Spleen (tissue), 11 donors: ENCODE results near the gene FBXL13. TPM values are rescaled to one million over a fixed set of nuclear protein-coding genes. Genes with fewer than 3 reads are reported as not detected.

Experiments used
- DNase-seq: peaks from one replicate; pipeline ENCODE4 v3.0.0-alpha.2; 2020
- H3K27ac ChIP-seq, 8 donors: fragments of 200-600 bp; sonication (generic) in 7 of 8; 1 replicate in 4 of 8; 2 replicates in 4 of 8; pipeline versions ENCODE4 v1.5.0 to v1.8.0; 2016 to 2021; ENCODE audit warnings: inconsistent platforms in 4 of 8, mild to moderate bottlenecking in 4 of 8, moderate library complexity in 1 of 8
- H3K27me3 ChIP-seq, 7 donors: fragments of 200-600 bp; sonication (generic) in 6 of 7; replicated peaks in 1 of 7; 1 replicate in 4 of 7; 2 replicates in 3 of 7; pipeline versions ENCODE4 v1.5.0 to v1.8.0; 2016 to 2021; ENCODE audit warnings: inconsistent platforms in 3 of 7, mild to moderate bottlenecking in 1 of 7
- H3K36me3 ChIP-seq, 6 donors: fragments of 200-600 bp; sonication (generic) in 5 of 6; 1 replicate in 4 of 6; 2 replicates in 2 of 6; pipeline versions ENCODE4 v1.5.0 to v1.8.0; 2016 to 2021; ENCODE audit warnings: inconsistent platforms in 2 of 6
- H3K4me1 ChIP-seq, 6 donors: fragments of 200-600 bp; sonication (generic) in 5 of 6; 1 replicate in 3 of 6; 2 replicates in 3 of 6; pipeline versions ENCODE4 v1.5.0 to v1.8.0; 2016 to 2021; ENCODE audit warnings: inconsistent platforms in 3 of 6
- H3K4me3 ChIP-seq, 8 donors: fragments of 200-600 bp; sonication (generic) in 7 of 8; 1 replicate in 4 of 8; 2 replicates in 4 of 8; pipeline versions ENCODE4 v1.5.0 to v1.8.0; 2016 to 2021; ENCODE audit warnings: inconsistent platforms in 4 of 8, mild to moderate bottlenecking in 4 of 8, moderate library complexity in 2 of 8
- H3K9me3 ChIP-seq, 8 donors: fragments of 200-600 bp; sonication (generic) in 7 of 8; 1 replicate in 4 of 8; 2 replicates in 4 of 8; pipeline versions ENCODE4 v1.5.0 to v1.8.0; 2016 to 2021; ENCODE audit warnings: inconsistent platforms in 4 of 8
- POLR2A ChIP-seq, 3 donors: fragments of 450-650 bp; IDR thresholded peaks; one replicate each; pipeline ENCODE4 v1.5.1; 2017; ENCODE audit warnings: antibody characterized with exemption in 3 of 3, mild to moderate bottlenecking in 1 of 3
- POLR2AphosphoS5 ChIP-seq, 3 donors: sonication (generic); formaldehyde crosslinking; IDR thresholded peaks; one replicate each; pipeline ENCODE4 v1.5.1; 2017; ENCODE audit warnings: antibody characterized with exemption in 3 of 3
- WGBS, 5 donors: extraction: QIAGEN DNeasy Blood & Tissue Kit in 3 of 5; methylation state at CpG; one replicate each; pipeline versions ENCODE4 v1.1.5 to v1.1.7; 2013 to 2018; 5-methylcytosine and 5-hydroxymethylcytosine counted together
- intact Hi-C: fragments of 100-400 bp; cut with DNase I; formaldehyde crosslinking; loops from one replicate; pipeline ENCODE4 v1.15.0; 2023; ENCODE audit warnings: low total_unique reads
- polyA plus RNA-seq, 3 donors: library from polyadenylated mRNA; stranded (reverse); fragments of 200-250 nt; gene quantifications; one replicate each; pipeline ENCODE4 v1.2.1, GENCODE V29; 2013
- total RNA-seq, 7 donors: library from RNA; depleted of rRNA in 3 of 7; stranded (reverse); fragments of >200 nt in 3 of 7; fragmentation: NEBNext Ultra II Directional in 4 of 7; extraction: Animal tissue kit (Norgen Biotek cat#: 25700) in 4 of 7; gene quantifications; one replicate each; pipeline versions ENCODE4 v1.1.0 to v1.2.1, GENCODE V29; 2016 to 2021
- TF ChIP-seq, protein P1 (sequence below), 11 experiments: fragments of 200-600 bp in 7 of 11; fragments of 450-650 bp in 4 of 11; sonication (generic) in 4 of 11; IDR thresholded peaks in 8 of 11; conservative IDR thresholded peaks in 3 of 11; 1 replicate in 7 of 11; 2 replicates in 4 of 11; pipeline versions ENCODE4 v1.4.0 to v1.8.0; 2016 to 2021; ENCODE audit warnings: antibody characterized with exemption in 11 of 11, inconsistent platforms in 4 of 11, mild to moderate bottlenecking in 1 of 11
- donor health status: healthy with polysubstance abuse.
- donor health status: DM: no; HTN: no; CAD: no; lungs with moderate emphysema.
- donor health status: DM: no; HTN: no; CAD: no.
- donor health status: Bipolar disorder and iron deficiency.
- donor health status: healthy.
- donor health status: DM: no; HTN: no; CAD: no.
- donor health status: DM: yes; HTN: yes; CAD: no.

FBXL13 gene
- total and polyA plus RNA-seq, 10 donors = 0.09 to 6.6 (median 2.3) TPM

- Histone ChIP-seq H3K27ac (no peak overlapping the region), H3K27me3 (no peaks in the 10 kb centered on the region), H3K4me1 (peaks cover 0 to 37% (median 13%) of the 10 kb centered on the region in 6 donors), H3K9me3 (no peaks in the 10 kb centered on the region), H3K4me3 (no peak overlapping the region), H3K36me3 (no peaks in the 10 kb centered on the region)
- intact Hi-C loops = no loop called here
- TF ChIP-seq POLR2A (IDR thresholded peaks at IDR 0.05) = no peak
- 52 to 65% (median 64%) methylated on average over 3 of the region's 3 CpGs for WGBS, 5 donors
- no peak for DNase-seq
These were observed 179.0 kb downstream of the FBXL13 start for GRCh38 chr7:102895602-102896001.

DNA sequence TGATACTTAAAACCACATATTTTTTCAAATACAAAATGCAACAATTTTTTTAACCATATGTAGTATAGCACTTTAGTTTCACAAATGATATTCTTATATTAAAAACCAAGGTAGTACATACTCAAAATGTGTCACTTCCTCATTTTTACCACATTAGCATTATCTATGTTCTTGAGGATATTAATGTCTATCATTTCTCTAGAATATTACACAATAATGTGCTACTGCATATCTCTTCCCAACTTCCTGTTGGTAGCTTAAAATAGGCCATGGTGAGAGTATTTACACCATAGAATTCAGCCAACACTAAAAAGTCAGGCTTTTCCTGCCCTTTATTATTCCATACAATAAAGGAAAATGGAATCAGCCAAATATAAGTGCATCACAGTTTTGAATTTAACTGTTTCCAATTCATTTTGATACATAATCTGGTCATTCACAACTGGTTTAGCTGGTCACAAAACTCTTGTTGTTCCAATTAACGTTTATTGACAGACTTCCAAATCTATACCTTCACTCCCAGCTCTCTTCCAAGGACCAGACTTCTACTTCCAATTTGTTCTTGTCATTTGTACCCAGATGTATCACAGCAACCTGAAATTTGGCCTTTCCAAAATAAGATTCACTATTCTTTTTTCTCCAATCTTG, 181.8 kb downstream of the FBXL13 start:
- intact Hi-C loops = no loop called here
- H3K36me3 ChIP-seq = no peaks in the 10 kb centered on the region
- no peaks in the 10 kb centered on the region for H3K27me3 ChIP-seq
- no peaks in the 10 kb centered on the region for H3K9me3 ChIP-seq
- H3K27ac ChIP-seq = no peak overlapping the region
- H3K4me1 ChIP-seq = peaks cover 0 to 26% (median 9%) of the 10 kb centered on the region in 6 donors
- TF ChIP-seq POLR2AphosphoS5 (IDR thresholded peaks at IDR 0.05) (no peak), POLR2A (IDR thresholded peaks at IDR 0.05) (no peak)
- TF ChIP-seq, protein P1, sequence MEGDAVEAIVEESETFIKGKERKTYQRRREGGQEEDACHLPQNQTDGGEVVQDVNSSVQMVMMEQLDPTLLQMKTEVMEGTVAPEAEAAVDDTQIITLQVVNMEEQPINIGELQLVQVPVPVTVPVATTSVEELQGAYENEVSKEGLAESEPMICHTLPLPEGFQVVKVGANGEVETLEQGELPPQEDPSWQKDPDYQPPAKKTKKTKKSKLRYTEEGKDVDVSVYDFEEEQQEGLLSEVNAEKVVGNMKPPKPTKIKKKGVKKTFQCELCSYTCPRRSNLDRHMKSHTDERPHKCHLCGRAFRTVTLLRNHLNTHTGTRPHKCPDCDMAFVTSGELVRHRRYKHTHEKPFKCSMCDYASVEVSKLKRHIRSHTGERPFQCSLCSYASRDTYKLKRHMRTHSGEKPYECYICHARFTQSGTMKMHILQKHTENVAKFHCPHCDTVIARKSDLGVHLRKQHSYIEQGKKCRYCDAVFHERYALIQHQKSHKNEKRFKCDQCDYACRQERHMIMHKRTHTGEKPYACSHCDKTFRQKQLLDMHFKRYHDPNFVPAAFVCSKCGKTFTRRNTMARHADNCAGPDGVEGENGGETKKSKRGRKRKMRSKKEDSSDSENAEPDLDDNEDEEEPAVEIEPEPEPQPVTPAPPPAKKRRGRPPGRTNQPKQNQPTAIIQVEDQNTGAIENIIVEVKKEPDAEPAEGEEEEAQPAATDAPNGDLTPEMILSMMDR (IDR thresholded peaks at IDR 0.05 in 8 of 11, conservative IDR thresholded peaks at IDR 0.05 in 3 of 11) = no peak
- H3K4me3 ChIP-seq = no peak overlapping the region
- no peak for DNase-seq
- WGBS, 5 donors = 66 to 86% (median 74%) methylated on average over 1 of the region's 1 CpG

- no peaks in the 10 kb centered on the region for H3K9me3 ChIP-seq
- no peak overlapping the region for H3K4me3 ChIP-seq
- H3K27ac ChIP-seq = no peak overlapping the region
- no peaks in the 10 kb centered on the region for H3K36me3 ChIP-seq
- peaks cover 0 to 25% (median 8%) of the 10 kb centered on the region in 6 donors for H3K4me1 ChIP-seq
- no peak for DNase-seq
- 43 to 55% (median 50%) methylated on average over 1 of the region's 1 CpG for WGBS, 5 donors
- no peaks in the 10 kb centered on the region for H3K27me3 ChIP-seq
- TF ChIP-seq POLR2AphosphoS5 (IDR thresholded peaks at IDR 0.05) = no peak
- TF ChIP-seq POLR2A (IDR thresholded peaks at IDR 0.05) = no peak
- TF ChIP-seq, protein P1 (IDR thresholded peaks at IDR 0.05 in 8 of 11, conservative IDR thresholded peaks at IDR 0.05 in 3 of 11) = no peak
- intact Hi-C loops = no loop called here
These were observed 182.8 kb downstream of the FBXL13 start for GRCh38 chr7:102891693-102892261.

GRCh38 chr7:102890971-102891692, 183.5 kb downstream of the FBXL13 start:
- H3K9me3 ChIP-seq = no peaks in the 10 kb centered on the region
- H3K4me3 ChIP-seq = no peak overlapping the region
- intact Hi-C loops = no loop called here
- no peaks in the 10 kb centered on the region for H3K36me3 ChIP-seq
- 75 to 83% (median 81%) methylated on average over 5 of the region's 5 CpGs for WGBS, 5 donors
- TF ChIP-seq POLR2AphosphoS5 (IDR thresholded peaks at IDR 0.05) (no peak), POLR2A (IDR thresholded peaks at IDR 0.05) (no peak)
- TF ChIP-seq, protein P1 (IDR thresholded peaks at IDR 0.05 in 8 of 11, conservative IDR thresholded peaks at IDR 0.05 in 3 of 11) = no peak
- DNase-seq = no peak
- peaks cover 0 to 25% (median 8%) of the 10 kb centered on the region in 6 donors for H3K4me1 ChIP-seq
- H3K27me3 ChIP-seq = no peaks in the 10 kb centered on the region
- no peak overlapping the region for H3K27ac ChIP-seq
